HG03159 (cell line): Measurements from ENCODE around the gene FRRS1L.
"Not testable (repeated sequence)": the region's sequence is repeated elsewhere in the genome, so short reads cannot be mapped to it uniquely, and the experiment has no call there.

Source experiments
- ATAC-seq: cut with Tn5 transposase; IDR thresholded peaks from one replicate; pipeline ENCODE4 v1.9.1; 2021; ENCODE audit warnings: mild to moderate bottlenecking, moderate library complexity; ENCODE audit not compliant: unreplicated experiment

The FRRS1L gene

DNA sequence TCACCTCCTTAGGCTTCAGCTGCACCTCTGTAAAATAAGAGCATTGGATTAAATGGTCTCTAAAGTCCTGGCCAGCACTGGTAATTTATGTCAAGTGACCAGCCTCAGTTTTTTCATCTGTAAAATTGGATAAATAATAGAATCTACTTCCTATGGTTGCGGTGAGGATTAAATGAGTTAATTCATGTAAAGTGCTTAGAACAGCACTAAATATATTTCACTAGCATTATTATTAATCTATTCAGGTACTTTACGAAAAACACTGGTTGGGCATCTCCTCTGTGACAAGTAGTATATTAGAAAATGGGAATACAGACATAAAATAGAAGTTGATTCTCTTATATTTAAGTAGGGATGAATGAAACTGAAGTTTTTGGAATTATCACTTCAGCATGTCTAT, 33.5 kb downstream of the FRRS1L start:
- ATAC-seq = no peak

- ATAC-seq = no peak
Measured at GRCh38 chr9:109132567-109133021, 34.5 kb downstream of the FRRS1L start.

- no peak for ATAC-seq
Measured at GRCh38 chr9:109129470-109130197, 37.4 kb downstream of the FRRS1L start.

DNA sequence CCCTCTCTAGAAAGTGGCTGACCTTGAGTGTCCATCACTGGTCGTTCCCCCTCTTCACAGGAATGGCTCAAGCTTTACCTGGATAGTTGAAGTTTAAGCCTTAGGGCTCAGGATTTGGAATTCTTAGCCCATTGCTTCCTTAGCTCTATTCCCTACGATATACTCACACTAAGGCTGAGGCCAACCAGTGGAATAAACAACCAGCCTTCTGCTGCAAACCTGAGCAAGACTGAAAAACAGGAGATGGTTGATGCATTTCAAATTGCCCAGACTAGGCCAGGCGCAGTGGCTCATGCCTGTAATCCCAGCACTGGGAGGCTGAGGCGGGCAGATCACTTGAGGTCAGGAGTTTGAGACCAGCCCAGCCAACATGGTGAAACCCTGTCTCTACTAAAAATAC, 40.4 kb downstream of the FRRS1L start:
- ATAC-seq = not testable (repeated sequence)

DNA sequence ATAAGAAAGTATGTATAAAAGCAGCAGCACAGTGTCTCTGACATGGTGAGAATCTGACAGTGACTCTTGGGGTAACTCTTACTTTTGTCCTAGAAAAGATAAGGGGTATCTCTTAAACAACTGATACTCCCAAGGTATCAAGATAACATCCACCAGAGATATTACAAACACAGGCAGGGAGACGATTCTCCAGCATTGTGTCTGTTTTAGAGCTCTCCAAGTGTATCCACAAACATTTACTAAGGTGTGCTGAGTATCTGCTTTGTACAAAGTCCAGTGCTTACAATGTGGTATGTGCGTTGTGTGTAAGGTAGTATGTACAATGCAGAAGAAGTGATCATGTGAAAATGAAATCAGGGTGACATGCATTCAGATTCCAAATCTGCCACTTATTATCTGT, 42.9 kb downstream of the FRRS1L start:
- no peak for ATAC-seq

- no peak for ATAC-seq
Measured at GRCh38 chr9:109122726-109123621, 44.1 kb downstream of the FRRS1L start.

- ATAC-seq = no peak
Measured at GRCh38 chr9:109121232-109121796, 45.7 kb downstream of the FRRS1L start.

DNA sequence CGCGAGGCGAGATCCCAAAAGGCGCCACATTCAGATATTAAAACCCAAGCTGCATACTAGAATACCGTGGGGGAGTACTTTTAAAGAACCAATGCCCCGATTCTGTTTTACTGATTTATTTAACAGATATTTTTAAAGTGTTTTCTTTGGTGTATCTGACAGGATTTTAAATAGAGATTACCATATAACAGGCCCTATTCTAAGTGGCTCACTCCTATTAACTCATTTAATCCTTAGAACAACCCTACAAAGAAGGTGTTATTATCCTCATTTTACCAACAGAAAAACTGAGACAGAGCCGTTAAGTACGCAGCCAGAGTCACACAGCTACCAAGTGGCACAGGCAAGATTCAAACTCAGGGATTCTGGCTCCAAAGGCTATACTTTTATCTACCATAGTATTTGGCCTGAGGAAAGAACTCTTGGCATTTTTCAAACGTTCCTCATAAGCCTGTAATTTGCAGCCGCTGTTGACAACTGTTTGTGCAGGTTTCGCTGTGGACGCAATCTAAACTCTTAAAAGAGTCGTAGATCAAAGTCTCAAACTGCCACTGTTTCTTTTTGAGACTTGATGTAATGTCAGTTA, 46.8 kb downstream of the FRRS1L start:
- ATAC-seq = no peak

DNA sequence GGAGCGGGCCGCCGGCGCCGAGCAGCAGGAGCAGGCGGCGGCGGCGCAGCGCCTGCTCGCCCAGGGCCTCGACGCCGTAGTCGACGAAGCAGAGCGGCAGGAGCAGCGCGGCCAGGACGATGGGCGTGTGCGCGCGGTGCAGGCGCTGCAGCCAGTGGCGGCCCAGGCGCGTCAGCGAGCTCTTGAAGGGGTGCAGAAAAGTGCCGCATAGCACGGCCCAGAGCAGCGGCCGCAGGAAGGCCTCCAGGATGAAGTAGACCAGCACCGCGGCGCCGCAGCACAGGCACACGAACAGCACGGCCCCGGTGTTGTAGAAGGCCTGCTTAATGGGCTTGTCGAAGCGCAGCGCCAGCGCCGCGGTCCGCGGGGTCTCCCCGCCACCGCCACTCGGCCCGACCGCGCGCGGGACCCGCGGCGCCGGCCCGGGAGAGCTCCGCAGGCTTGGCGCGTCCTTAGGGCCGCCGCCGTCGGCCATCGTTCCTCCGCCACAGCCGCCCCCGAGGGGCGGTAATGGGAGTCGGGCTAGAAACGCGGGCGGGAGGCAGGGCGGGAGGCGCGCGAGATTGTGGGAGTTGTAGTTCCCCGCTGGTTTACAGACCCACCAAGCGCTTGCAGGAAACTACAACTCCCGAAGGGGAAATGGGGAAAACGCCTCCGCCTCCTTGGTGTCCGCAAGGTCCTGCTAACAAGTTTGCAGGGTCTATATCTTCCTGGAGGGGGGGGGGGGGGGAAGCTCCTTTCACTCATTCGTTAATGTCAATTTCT, 47.4 kb downstream of the FRRS1L start, which contains the start of gene TMEM245:
Gene TMEM245, minus strand, starts transcription at position 509 of the 765 bp plus-strand sequence. Its CDS starts 34 bp downstream, at position 475.
- peak; percentile 92 for ATAC-seq

GRCh38 chr9:109118808-109119438, 48.1 kb downstream of the FRRS1L start:
- no peak for ATAC-seq

- ATAC-seq = no peak
Measured at GRCh38 chr9:109117856-109118807, 48.9 kb downstream of the FRRS1L start.

DNA sequence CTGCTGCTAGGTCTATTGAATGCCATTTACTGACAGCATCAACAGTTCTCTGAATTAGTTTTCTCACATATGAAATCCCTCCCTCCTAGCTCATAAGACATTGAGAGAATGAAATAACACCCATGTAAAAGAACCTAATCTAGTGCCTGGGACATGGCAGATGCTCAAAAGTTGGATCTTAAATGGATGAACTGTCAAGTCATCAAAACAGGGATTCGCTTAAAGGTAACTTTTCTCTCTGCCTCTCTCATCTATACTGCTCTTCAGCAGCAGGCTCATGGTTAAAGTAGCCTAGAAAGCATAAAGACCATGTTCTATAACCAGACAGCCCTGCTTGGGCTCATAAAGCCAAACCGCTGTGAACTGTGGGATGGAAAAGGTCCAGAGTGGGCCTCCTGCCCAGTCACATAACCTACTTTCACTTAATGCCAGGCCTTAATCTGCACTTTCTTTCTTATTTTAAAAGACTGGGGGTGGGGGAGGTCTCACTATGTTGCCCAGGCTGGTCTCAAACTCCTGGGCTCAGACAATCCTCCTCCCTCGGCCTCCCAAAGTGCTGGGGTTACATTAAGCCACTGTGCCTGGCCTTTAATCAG, 51.0 kb downstream of the FRRS1L start:
- no peak for ATAC-seq

GRCh38 chr9:109114670-109115069, 52.4 kb downstream of the FRRS1L start:
- ATAC-seq = no peak

DNA sequence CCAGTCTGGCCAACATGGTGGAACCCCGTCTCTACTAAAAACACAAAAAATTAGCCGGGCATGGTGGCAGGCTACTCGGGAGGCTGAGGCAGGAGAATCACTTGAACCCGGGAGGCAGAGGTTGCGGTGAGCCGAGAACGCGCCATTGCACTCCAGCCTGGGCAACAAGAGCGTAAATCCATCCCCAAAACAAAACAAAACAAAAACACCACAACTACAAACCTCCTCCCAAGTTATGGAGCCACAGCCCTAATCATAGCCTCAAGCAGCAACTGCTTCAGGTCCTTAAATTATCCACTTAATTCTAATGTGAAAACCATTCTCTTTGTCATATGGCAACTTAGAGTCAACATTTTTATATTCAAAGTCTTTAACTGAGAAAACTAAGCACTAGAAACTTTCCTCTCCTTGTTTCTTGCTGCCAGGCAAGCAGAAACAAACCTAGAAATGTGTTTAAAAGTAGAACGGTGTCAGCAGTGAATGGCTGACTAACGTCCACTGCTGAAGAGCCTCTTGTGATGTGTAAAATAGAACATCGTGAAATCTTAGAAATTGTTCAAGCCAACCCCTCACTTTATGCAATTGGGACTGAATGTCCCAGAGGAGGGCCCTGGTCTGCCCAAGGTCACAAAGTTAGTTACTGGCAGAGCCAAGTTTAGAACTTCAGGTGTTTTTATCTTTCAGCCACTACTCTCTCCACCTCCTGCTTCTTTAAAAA, 53.0 kb downstream of the FRRS1L start:
- no peak for ATAC-seq

- ATAC-seq = no peak
Measured at GRCh38 chr9:109113254-109113653, 53.8 kb downstream of the FRRS1L start.

- ATAC-seq = peak; percentile 88
Measured at GRCh38 chr9:109110329-109111021, 56.6 kb downstream of the FRRS1L start.

DNA sequence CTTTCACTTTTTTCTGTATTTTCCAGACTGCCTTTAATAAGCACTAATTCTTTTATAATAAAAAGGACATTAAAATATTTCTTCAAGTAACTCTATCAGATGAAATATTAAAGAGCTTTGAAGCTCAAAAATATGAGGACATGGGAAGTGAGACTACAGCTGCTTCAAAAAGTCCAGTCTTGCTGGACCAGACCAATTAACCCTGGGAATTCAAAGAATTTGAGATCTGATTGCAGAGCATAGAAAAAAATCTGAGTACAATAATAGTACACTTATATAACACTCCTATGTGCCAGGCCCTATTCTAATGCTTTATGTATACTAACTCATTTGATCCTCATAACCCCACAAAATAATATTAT, 57.1 kb downstream of the FRRS1L start:
- ATAC-seq = no peak
